Endometrial microvascular endothelial cells (primary cell): ENCODE data around the gene KIF3C. TPM values are rescaled to one million over a fixed set of nuclear protein-coding genes. Genes with fewer than 3 reads are reported as not detected.
"Not testable (repeated sequence)": the region's sequence is repeated elsewhere in the genome, so short reads cannot be mapped to it uniquely, and the experiment has no call there.

Experiments used
- in situ Hi-C: cut with HindIII; loops from 2 replicates; pipeline ENCODE4 v1.10.0; 2017; ENCODE audit warnings: low sequenced_read_pairs, low pct_unique_long_range_greater_than_20kb; ENCODE audit errors: inconsistent ontology term
- total RNA-seq: library from RNA; depleted of rRNA; stranded (reverse); fragments of >200 nt; gene quantifications from one replicate; pipeline ENCODE4 v1.2.3, GENCODE V29; 2015; ENCODE audit errors: inconsistent ontology term

The KIF3C gene
- total RNA-seq, 1 donor from 2014 or later: 12.1 TPM

DNA sequence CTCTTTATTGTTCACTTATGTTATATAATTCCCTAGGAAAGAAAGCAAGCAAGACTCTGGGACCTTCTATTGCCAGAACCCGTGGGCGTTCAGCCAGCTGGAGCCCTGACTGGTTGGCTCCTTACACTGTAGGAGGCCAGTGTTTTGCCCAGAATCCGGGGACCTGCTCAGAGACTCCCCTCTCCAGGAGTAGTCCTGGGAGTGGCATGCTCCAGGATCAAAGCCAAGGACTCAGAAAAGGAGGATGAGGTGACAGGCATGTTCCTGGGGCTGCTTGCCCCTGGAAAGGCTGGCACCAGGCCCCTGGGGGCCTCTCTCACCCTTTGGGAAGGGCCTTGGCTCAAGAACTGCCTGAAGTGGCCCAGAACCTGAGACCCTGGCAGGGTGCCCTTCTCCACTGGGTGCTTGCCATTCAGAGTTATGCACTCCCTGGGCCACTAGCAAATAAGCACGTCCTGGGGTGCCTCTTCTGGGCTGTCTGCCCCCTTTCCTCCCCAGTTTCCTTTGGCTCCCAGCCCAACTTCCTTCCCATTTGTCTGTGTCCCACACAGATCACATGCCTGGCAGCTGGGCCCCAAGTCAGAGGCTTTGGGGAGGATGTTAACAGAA lies 19.6 kb upstream of the KIF3C start:
- in situ Hi-C loops: no loop called here

DNA sequence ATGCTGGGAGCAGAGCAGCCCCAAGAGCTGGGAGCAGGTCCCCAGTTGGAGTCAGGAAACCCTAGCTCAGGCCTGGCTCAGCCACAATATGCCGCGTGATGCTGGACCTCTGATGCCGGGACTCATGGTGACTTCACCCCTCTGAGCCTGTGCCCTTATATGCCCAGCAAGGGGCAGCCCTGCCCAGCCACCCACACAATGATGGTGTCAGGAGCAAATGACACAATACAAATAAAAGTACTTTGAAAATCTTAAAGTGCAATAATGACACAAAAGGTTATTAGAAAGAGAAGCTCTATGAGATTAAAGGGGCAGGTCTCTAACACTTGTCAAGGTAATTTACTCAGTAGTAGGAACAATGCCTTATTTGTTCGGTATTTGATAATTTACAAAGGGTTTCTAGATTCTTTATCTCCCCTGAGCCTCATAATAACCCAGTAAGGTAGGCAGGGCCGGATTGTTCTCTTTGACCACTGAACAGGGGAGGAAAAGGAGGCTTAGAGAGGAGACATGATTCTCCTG lies 18.3 kb upstream of the KIF3C start:
- in situ Hi-C loops: no loop called here

DNA sequence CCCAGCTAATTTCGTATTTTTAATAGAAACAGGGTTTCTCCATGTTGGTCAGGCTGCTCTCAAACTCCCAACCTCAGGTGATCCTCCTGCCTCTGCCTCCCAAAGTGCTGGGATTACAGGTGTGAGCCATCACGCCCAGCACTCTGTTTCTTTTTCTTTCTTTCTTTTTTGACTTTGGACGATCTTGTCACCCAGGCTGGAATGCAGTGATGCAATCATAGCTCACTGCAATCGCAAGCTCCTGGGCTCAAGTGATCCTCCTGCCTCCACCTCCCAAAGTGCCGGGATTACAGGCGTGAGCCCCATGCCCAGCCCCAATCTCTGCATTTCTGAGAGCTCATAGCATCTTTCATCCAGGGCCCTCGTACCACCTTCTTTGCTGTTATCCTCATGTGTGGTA lies 17.1 kb upstream of the KIF3C start:
- in situ Hi-C loops: not testable (repeated sequence)

DNA sequence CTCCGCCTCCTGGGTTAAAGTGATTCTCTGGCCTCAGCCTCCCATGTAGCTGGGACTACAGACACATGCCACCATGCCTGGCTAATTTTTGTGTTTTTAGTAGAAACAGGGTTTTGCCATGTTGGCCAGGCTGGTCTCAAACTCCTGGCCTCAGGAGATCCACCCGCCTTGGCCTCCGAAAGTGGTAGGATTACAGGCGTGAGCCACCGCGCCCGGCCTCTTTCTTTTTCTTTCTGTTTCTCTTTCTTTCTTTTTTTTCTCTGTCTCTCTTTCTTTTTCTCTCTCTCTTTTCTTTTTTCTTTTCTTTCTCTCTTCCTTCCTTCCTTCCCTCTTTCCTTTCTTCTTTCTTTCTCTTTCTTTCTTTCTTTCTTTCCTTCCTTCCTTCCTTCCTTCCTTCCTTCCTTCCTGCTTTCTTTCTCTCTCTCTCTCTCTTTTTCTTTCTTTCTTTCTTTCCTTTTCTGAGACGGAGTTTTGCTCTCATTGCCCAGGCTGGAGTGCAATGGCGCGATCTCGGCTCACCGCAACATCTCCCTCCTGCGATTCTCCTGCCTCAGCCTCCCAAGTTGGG lies 16.6 kb upstream of the KIF3C start:
- in situ Hi-C loops: not testable (repeated sequence)

DNA sequence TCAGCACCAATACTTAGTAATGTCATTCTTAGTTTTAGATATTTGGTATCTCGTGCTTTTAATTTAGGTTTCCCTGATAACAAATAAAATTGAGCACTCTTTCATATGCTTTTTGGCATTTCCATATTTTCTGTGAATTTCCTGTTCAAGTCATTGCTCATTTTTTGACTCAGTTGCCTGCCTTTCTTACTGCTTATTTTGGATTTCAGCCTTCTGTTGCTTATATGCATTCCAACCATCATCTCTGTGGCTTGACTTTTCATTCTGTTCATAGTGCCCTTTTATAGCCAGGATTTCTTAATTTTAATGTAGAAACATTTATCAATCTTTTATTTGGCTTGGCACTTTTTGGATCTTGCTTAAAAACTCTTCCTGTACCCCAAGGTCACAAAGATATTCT lies 14.5 kb upstream of the KIF3C start:
- in situ Hi-C loops: no loop called here

DNA sequence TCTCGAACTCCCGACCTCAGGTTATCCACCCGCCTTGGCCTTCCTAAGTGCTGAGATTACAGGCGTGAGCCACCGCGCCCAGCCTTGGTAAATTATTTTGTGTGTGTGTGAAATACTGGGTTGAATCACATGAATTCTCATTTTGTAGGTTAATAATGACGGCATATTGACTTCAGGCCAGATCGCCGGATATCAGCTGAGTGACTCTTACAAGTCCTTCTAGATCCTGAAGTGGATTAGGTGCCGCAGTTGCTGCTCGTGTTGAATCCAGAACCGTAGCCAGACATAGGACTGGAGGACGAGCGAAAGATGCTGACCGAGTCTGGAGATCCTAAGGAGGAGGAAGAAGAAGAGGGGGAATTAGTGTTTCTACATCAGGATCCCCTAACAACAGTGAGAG lies 12.2 kb upstream of the KIF3C start:
- in situ Hi-C loops: no loop called here

DNA sequence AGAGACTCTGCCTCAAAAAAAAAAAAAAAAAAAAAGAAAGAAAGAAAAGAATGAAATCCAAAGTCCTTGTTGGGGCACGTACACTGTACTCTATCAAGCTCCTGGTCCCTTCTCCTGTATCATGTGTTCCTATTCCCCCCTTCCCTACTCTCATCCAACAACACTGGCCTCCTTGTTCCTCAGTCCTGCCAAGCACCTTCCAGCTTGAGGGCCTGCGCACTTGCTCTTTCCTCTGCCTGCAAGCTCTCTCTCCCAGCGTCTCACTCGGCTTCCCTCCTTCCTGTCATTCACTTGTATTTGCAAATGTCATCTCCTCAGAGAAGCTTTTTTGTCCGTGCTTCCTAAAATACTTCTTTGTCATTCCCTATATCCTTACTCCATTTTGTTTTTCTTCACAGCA lies 10.8 kb upstream of the KIF3C start:
- in situ Hi-C loops: no loop called here

- in situ Hi-C loops: no loop called here
These were observed 10.3 kb upstream of the KIF3C start for GRCh38 chr2:25992556-25992955.

GRCh38 chr2:25991965-25992364 lies 9.7 kb upstream of the KIF3C start:
- in situ Hi-C loops: no loop called here

DNA sequence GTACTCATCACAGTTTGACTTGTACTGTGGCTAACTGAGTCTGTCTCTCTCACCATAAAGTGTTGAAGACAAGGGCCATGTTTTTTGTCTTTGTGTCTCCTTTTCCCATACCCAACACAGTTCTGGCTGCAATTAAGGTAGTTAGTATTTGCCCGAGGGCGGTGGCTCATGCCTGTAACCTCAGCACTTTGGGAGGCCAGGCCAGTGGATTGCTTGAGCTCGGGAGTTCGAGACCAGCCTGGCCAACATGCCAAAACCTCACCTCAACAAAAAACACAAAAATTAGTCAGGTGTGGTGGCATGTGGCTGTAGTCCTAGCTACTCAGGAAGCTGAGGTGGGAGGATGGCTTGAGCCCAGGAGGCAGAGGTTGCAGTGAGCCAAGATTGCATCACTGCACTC lies 6.9 kb upstream of the KIF3C start:
- in situ Hi-C loops: no loop called here

DNA sequence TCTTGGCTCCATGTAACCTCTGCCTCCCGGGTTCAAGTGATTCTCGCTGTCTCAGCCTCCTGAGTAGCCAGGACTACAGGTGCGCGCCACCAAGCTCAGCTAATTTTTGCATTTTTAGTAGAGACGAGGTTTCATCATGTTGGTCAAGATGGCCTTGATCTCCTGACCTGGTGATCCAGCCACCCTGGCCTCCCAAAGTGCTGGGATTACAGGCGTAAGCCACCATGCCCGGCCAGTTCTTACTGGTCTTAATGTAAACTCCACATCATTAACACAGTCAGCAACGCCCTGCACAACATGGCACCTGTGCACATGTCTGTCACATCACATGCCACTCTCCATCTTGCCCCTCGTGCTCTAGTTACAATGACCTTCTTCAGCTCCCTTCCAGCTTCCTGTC lies 5.8 kb upstream of the KIF3C start:
- in situ Hi-C loops: no loop called here

DNA sequence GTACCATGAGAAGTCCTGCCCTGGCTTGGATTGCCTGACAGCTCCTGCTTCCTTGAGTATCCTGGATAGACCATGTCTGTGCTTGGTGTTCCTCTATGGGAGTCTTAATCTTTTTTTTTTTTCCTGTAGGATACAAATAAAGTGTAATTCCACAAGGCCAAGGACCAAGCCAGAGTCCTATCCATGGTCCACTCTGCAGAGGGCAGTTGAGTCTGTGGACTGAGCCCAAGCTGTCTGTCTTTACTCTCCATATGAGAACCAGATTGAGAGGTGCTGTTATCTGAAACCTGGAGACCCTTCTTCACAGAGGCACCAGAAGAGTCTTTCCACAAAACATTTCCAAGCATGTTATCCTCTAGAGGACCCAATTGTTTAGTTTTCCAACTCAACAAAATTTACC lies 1.4 kb upstream of the KIF3C start:
- in situ Hi-C loops: no loop called here

DNA sequence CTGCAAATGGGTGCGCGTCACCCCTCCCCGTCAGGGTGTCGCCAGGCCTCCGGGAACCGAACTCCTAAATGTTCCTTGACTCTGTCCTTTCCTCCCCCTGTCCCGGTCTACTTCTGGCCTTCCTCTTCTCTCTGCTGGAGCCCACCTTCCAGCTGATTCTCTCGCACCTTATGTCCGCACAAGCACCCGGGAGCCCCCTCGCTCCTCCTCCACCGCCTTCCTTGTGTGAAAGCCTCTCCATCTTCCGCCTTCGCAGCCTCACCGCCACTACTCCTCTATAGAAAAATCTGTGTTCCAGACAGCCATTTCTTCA lies 627 bp upstream of the KIF3C start:
- in situ Hi-C loops: no loop called here

GRCh38 chr2:25981596-25982272 lies 563 bp downstream of the KIF3C start:
- in situ Hi-C loops: no loop called here

GRCh38 chr2:25980951-25981350 lies 1.3 kb downstream of the KIF3C start:
- in situ Hi-C loops: no loop called here

DNA sequence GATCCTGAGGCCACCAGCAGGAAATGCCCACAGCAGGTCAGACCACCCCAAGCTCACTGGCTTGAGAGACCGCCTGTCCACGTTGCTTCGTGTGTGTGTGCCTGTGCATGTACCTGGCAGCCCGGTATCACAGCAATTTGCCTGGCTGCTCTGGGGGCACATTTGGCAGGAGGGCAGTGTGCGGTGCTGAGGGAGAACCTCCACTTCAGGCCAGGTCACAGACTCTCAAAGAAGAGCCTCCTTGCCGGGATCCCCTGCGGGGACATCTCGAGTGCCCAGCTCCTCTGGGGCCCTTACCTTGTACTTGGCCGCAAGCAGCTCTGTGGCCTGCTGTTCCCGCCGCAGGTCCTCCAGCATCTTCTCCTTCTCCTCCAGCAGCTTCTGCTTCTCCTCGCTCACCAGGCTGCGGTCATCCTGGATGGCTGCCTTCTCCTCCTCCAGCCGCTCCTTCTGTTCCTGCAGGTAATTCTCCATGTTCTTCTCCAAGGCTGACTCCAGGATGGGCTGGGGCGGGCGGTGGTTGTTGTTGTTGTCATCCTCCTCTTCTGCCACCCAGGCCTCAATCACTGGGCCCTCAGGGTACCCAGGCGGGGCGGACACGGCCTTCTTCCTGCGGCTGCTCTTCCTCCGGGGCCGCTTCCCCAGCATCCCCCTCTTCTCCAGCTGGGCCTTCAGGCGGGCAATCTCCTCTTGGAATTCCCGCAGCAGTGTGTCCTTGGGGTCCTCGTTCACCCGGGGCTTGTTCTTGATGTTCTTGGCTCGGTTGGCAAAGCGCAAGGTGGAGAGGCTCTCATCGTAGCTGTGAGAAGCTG lies 2.0 kb downstream of the KIF3C start:
- in situ Hi-C loops: no loop called here

DNA sequence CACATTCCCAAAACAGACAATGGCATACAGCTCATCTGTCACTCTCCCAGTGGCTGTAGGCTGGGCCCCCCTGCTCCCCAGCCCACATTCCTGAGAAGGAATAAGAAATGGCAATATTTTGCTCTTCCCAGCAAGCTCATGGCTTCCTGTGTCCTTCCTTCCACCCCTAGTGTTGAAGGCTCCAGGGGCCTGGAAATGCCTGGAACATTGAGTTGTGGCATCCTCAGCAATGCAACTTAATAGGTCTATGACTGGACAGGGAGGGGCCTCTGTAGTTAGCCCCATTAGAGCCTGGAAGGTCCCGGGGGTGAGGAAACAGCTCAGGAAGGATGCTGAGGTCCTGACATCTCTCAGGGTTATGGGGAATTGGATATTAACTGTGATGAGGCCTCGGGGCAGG lies 3.3 kb downstream of the KIF3C start:
- in situ Hi-C loops: no loop called here

DNA sequence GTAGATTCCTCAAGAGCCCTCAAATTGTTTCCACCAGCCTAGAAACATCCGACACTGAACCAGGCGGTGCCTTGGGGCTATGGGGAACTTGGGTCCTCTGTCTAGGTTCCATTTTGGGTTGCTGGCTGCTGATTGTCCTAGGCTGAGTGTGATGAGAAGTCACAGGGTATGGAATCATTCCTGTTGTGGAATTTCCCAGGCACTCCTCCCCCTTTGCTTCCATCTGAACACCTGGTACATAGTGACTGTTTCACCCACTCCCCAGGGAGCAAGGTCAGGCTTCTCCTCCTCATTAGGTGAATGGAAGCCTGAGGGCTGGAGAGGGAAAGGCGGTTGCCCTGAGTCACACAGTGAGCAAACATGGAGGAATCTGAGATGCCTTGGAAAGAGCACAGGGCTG lies 4.5 kb downstream of the KIF3C start:
- in situ Hi-C loops: no loop called here

GRCh38 chr2:25976983-25977741 lies 5.1 kb downstream of the KIF3C start:
- in situ Hi-C loops: no loop called here
